Measurements from ENCODE around the gene TLN1. TPM values are rescaled to one million over a fixed set of nuclear protein-coding genes. Genes with fewer than 3 reads are reported as not detected.
A peak's percentile ranks its signal among the peaks of the same experiment; 100 is the strongest.

TLN1 gene
- total RNA-seq, 2 donors from 2014 or later = 259 to 617 TPM

DNA sequence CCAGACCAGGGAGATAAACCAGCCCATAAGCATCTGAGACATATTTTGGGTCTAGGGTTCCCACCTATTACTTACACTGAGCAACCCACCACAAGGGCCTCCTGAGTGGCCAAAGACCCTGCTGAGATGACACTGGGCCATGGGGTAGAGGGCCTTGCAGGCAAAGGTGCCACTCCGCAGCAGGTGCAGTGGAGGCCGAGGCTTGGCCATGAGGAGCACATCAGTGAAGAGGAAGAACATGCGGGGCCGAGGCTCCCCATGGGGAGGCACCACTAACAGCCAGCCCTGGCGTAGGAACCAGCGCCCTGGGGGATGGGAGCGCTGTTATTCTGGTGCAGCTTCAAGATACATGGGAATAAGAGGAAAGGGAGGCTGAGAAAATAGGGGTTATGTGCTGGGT lies 69.6 kb downstream of the TLN1 start:
- no peaks in the 10 kb centered on the region for H3K9me3 ChIP-seq (ENCODE audit: control insufficient read depth, low read length, poor library complexity, severe bottlenecking)
- ATAC-seq (no peak), DNase-seq (no peak)
- H3K36me3 Mint-ChIP-seq (ENCODE audit: low read depth) = no peaks in the 10 kb centered on the region
- peak overlapping the region; percentile 98 for H3K27ac Mint-ChIP-seq
- H3K27me3 Mint-ChIP-seq = no peaks in the 10 kb centered on the region
- peaks cover 59% of the 10 kb centered on the region for H3K4me1 Mint-ChIP-seq
- H3K4me3 Mint-ChIP-seq = peak overlapping the region; percentile 89

DNA sequence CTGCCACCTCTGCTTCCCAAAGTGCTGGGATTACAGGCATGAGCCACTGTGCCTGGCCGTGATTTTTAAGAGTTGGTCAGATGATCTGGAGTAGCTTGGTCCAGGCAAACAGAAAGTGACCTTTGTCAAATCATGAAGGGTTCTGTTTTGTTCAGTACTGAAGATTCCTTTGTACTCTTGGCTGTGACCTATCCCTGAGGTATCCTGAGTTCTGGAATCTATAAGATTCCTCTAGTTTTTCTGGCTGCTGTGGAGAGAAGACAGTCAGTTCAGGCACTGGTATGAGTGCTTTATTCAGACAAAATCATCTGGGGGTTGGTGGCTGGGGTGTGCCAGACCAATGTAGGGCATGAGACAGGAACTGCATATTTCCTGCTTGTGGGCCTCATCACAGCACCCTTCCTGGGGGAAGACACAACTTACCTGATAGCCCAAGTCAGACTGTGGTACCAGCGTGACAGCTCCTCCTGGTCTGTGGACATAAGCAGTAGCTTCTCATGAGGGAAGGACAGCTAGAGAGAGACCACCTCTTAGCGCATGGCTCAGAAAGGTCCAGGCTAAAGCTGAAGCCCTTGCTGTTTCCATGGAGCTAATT lies 70.1 kb downstream of the TLN1 start:
- ATAC-seq = peak; percentile 55
- Mint-ChIP-seq H3K4me3 (peak overlapping the region; percentile 89), H3K4me1 (peaks cover 65% of the 10 kb centered on the region), H3K36me3 (ENCODE audit: low read depth) (no peaks in the 10 kb centered on the region), H3K27me3 (no peaks in the 10 kb centered on the region), H3K27ac (peak overlapping the region; percentile 98)
- peak; percentile 45 to 61 (median 59) for DNase-seq
- no peaks in the 10 kb centered on the region for H3K9me3 ChIP-seq (ENCODE audit: control insufficient read depth, low read length, poor library complexity, severe bottlenecking)

- ATAC-seq (no peak), DNase-seq (no peak)
- peaks cover 70% of the 10 kb centered on the region for H3K4me1 Mint-ChIP-seq
- peak overlapping the region; percentile 98 for H3K27ac Mint-ChIP-seq
- H3K4me3 Mint-ChIP-seq = peak overlapping the region; percentile 84
- H3K36me3 Mint-ChIP-seq (ENCODE audit: low read depth) = no peaks in the 10 kb centered on the region
- no peaks in the 10 kb centered on the region for H3K9me3 ChIP-seq (ENCODE audit: control insufficient read depth, low read length, poor library complexity, severe bottlenecking)
- no peaks in the 10 kb centered on the region for H3K27me3 Mint-ChIP-seq
Measured at GRCh38 chr9:35660966-35661415, 71.0 kb downstream of the TLN1 start.

DNA sequence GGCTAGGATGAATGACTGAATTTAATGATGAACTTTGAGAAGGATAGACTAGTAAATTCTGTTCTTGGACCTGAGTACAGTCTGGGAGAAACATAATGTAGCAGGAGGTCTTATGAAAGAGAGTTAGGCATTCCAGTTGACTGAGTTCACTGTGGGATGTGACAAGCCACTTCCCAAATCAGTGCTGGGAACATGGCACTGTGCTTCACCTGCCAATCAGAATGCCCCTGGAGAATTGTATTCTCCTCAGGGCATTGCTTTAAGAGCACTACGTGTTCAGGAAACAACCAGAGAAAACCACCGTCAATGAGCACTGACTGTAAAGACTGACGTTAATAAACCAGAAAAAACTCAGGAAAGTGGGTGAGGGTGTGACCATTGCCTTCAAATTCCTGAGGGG lies 72.7 kb downstream of the TLN1 start:
- peak overlapping the region; percentile 84 for H3K4me3 Mint-ChIP-seq
- H3K4me1 Mint-ChIP-seq = peaks cover 64% of the 10 kb centered on the region
- H3K27me3 Mint-ChIP-seq = no peaks in the 10 kb centered on the region
- H3K36me3 Mint-ChIP-seq (ENCODE audit: low read depth) = no peaks in the 10 kb centered on the region
- H3K27ac Mint-ChIP-seq = peak overlapping the region; percentile 98
- no peaks in the 10 kb centered on the region for H3K9me3 ChIP-seq (ENCODE audit: control insufficient read depth, low read length, poor library complexity, severe bottlenecking)
- DNase-seq = no peak
- ATAC-seq = no peak

DNA sequence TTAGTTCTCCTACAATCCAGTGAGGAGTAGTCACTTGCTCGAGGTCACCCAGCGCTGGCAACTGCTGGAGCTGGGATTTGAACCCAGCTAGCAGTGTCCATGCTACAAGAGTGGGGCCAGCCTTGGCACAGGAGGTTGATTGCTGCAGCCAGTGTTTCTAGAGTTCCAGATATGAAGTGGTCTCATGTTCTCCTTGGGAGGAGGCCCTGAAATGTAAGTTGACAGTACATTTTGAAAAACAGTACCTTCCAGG lies 73.1 kb downstream of the TLN1 start:
- Mint-ChIP-seq H3K4me3 (peak overlapping the region; percentile 84), H3K36me3 (ENCODE audit: low read depth) (no peaks in the 10 kb centered on the region), H3K4me1 (peaks cover 64% of the 10 kb centered on the region), H3K27ac (peak overlapping the region; percentile 98), H3K27me3 (no peaks in the 10 kb centered on the region)
- H3K9me3 ChIP-seq (ENCODE audit: control insufficient read depth, low read length, poor library complexity, severe bottlenecking) = no peaks in the 10 kb centered on the region
- ATAC-seq = no peak
- DNase-seq = no peak

DNA sequence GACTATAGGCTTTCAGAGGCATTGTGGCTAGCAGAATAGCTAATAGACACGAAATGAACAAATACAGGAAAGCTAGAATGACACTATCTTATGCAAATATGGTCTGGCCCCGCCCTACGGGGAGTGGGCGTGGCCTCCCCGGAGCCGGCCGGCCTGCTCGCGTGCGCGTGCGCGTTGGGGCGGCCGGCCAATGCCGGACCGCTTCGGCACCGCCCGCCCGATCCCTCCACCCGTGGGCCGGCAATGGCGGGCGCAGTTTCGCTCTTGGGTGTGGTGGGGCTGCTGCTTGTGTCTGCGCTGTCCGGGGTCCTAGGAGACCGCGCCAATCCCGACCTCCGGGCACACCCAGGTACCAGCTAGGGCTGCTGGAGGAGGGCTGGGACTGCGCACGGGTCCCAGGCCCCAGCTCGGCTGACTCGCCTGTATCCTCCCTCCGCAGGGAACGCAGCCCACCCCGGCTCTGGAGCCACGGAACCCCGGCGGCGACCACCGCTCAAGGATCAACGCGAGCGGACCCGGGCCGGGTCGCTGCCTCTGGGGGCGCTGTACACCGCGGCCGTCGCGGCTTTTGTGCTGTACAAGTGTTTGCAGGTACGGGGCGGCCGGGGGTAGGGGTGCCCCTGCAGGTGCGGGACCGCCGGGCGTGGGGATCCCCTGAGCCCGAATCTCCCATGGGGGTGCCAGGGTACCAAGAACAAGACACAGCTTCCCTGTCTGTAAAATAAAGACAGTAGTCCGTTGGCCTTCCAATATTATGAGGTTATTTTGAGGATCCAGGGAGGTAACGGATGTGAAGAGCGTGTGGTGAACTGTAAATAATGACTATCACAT lies 73.6 kb downstream of the TLN1 start, which contains the start of gene CCDC107:
Gene CCDC107 (plus strand): TSS at position 156 of the 831 bp plus-strand sequence. CDS start 88 bp downstream, at position 244.
- no peaks in the 10 kb centered on the region for H3K9me3 ChIP-seq (ENCODE audit: control insufficient read depth, low read length, poor library complexity, severe bottlenecking)
- H3K27ac Mint-ChIP-seq = peak within 1 kb of the TSS; percentile 98
- peaks cover 64% of the 10 kb centered on the region for H3K4me1 Mint-ChIP-seq
- peak; percentile 77 to 86 (median 81) for DNase-seq
- H3K4me3 Mint-ChIP-seq = peak within 1 kb of the TSS; percentile 84
- ATAC-seq = peak; percentile 68
- H3K36me3 Mint-ChIP-seq (ENCODE audit: low read depth) = no peaks in the 10 kb centered on the region
- no peaks in the 10 kb centered on the region for H3K27me3 Mint-ChIP-seq

DNA sequence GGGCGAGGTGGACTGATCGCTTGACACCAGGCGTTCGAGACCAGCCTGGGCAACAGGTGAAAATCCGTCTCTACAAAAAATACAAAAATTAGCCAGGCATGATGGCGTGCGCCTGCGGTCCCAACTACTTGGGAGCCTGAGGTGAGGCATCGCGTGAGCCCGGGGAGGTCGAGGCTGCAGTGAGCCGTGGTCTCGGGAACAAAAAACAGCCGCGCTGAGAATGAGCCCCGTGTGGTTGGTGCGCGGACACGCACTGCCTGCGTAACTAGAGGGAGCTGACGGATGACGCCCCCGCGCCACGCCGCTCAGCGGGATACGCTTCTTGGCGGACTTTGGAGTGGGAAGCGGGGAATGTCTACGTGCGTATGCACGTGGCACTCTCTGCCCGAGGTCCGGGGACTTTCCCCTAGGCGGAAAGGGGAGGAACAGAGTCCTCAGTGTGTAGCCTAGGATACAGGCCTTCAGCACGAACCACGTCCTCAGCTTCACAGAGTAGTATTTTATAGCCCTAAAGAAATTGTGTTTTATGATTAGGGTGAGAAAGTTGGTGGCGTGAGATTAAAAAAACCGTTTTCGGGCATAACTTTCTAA lies 74.4 kb downstream of the TLN1 start, which contains the start of gene RMRP:
Gene RMRP (minus strand): TSS at position 474 of the 591 bp plus-strand sequence.
- H3K9me3 ChIP-seq (ENCODE audit: control insufficient read depth, low read length, poor library complexity, severe bottlenecking) = no peaks in the 10 kb centered on the region
- H3K4me1 Mint-ChIP-seq = peaks cover 58% of the 10 kb centered on the region
- H3K4me3 Mint-ChIP-seq = peak within 1 kb of the TSS; percentile 84
- H3K36me3 Mint-ChIP-seq (ENCODE audit: low read depth) = no peaks in the 10 kb centered on the region
- no peaks in the 10 kb centered on the region for H3K27me3 Mint-ChIP-seq
- ATAC-seq (peak; percentile 82), DNase-seq (peak; percentile 64 to 84 (median 76))
- H3K27ac Mint-ChIP-seq = peak within 1 kb of the TSS; percentile 98

DNA sequence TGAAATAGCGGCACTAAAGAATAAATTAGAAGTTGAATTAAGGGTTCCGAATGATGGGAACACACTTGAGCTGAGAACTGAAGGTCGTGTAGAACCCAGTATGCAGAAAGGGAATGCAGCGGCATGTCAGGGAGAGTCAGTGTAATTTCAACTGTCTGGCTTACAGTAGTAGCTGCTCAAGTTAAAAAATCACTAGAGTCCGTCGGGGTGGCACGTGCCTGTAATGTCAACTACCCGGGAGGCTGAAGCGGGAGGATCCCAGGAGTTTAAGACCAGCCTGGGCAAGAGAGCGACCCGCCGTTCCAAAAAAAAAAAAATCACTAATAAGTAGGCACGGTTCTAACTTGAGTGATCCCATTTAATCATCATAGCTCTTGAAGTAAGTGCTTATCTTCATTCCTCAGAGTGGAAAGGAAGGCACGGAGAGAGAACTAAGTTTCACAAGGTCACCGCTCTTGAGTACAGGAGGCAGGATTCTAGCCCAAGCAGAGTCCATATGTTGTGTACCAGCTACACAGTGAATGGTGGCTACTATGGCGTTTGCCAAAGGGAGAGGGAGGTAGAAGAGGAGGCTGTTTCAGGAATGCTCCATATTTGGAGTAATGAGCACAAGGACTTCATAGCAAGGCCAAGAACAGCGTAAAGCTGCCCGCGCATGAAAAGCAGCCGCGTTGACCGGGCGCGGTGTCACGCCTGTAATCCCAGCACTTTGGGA lies 75.0 kb downstream of the TLN1 start:
- no peaks in the 10 kb centered on the region for H3K36me3 Mint-ChIP-seq (ENCODE audit: low read depth)
- ATAC-seq (no peak), DNase-seq (no peak)
- no peaks in the 10 kb centered on the region for H3K9me3 ChIP-seq (ENCODE audit: control insufficient read depth, low read length, poor library complexity, severe bottlenecking)
- peaks cover 52% of the 10 kb centered on the region for H3K4me1 Mint-ChIP-seq
- peak overlapping the region; percentile 98 for H3K27ac Mint-ChIP-seq
- no peaks in the 10 kb centered on the region for H3K27me3 Mint-ChIP-seq
- H3K4me3 Mint-ChIP-seq = peak overlapping the region; percentile 84

- no peaks in the 10 kb centered on the region for H3K27me3 Mint-ChIP-seq
- ATAC-seq = no peak
- peak overlapping the region; percentile 84 for H3K4me3 Mint-ChIP-seq
- H3K4me1 Mint-ChIP-seq = peaks cover 52% of the 10 kb centered on the region
- DNase-seq = no peak
- H3K36me3 Mint-ChIP-seq (ENCODE audit: low read depth) = no peaks in the 10 kb centered on the region
- peak overlapping the region; percentile 98 for H3K27ac Mint-ChIP-seq
- no peaks in the 10 kb centered on the region for H3K9me3 ChIP-seq (ENCODE audit: control insufficient read depth, low read length, poor library complexity, severe bottlenecking)
Measured at GRCh38 chr9:35656348-35656747, 75.6 kb downstream of the TLN1 start.

GRCh38 chr9:35653611-35654010 lies 78.4 kb downstream of the TLN1 start:
- no peak for DNase-seq
- H3K9me3 ChIP-seq (ENCODE audit: control insufficient read depth, low read length, poor library complexity, severe bottlenecking) = no peaks in the 10 kb centered on the region
- ATAC-seq = no peak
- H3K4me3 Mint-ChIP-seq = no peak overlapping the region
- no peaks in the 10 kb centered on the region for H3K27me3 Mint-ChIP-seq
- peaks cover 1% of the 10 kb centered on the region for H3K36me3 Mint-ChIP-seq (ENCODE audit: low read depth)
- H3K4me1 Mint-ChIP-seq = peaks cover 46% of the 10 kb centered on the region
- H3K27ac Mint-ChIP-seq = peak overlapping the region; percentile 73

GRCh38 chr9:35652829-35653209 lies 79.2 kb downstream of the TLN1 start:
- Mint-ChIP-seq H3K4me3 (no peak overlapping the region), H3K27me3 (no peaks in the 10 kb centered on the region), H3K27ac (peak overlapping the region; percentile 73), H3K4me1 (peaks cover 52% of the 10 kb centered on the region), H3K36me3 (ENCODE audit: low read depth) (peaks cover 4% of the 10 kb centered on the region)
- DNase-seq = no peak
- ATAC-seq = no peak
- no peaks in the 10 kb centered on the region for H3K9me3 ChIP-seq (ENCODE audit: control insufficient read depth, low read length, poor library complexity, severe bottlenecking)

- Mint-ChIP-seq H3K4me3 (peak overlapping the region; percentile 61), H3K4me1 (peaks cover 52% of the 10 kb centered on the region), H3K27ac (peak overlapping the region; percentile 98), H3K27me3 (no peaks in the 10 kb centered on the region), H3K36me3 (ENCODE audit: low read depth) (peaks cover 4% of the 10 kb centered on the region)
- H3K9me3 ChIP-seq (ENCODE audit: control insufficient read depth, low read length, poor library complexity, severe bottlenecking) = no peaks in the 10 kb centered on the region
- ATAC-seq = no peak
- DNase-seq = no peak
Measured at GRCh38 chr9:35651956-35652828, 79.8 kb downstream of the TLN1 start.

Data from T-helper 17 cell (primary cell).